HEK293 (cell line): Measurements from ENCODE around the gene SYNM.

Source experiments
- CTCF ChIA-PET: fragments of 350-600 bp; formaldehyde crosslinking; extraction: SDS; loops from one replicate; lab custom pipeline; 2021; ENCODE audit warnings: antibody characterized with exemption; lab: Yijun Ruan, JAX
- POLR2A ChIA-PET: fragments of 300-600 bp; formaldehyde crosslinking; extraction: SDS; loops from one replicate; lab custom pipeline; 2020; ENCODE audit warnings: antibody characterized with exemption, inconsistent platforms; lab: Yijun Ruan, JAX
- H3K27ac ChIP-seq: fragments of 200-500 bp; sonication (Bioruptor generic); 2 replicates; pipeline ENCODE4 v1.5.1; 2014; ENCODE audit warnings: low read depth, low read length, control low read depth, inconsistent platforms; ENCODE audit errors: extremely low read depth
- H3K36me3 ChIP-seq, 2 experiments: fragments of 200-500 bp in 1 of 2; sonication (Bioruptor generic) in 1 of 2; 1 replicate in 1 of 2; 2 replicates in 1 of 2; pipeline ENCODE4 v1.5.1; 2014 to 2017; ENCODE audit warnings: inconsistent platforms in 2 of 2, low read length in 2 of 2; ENCODE audit not compliant: control insufficient read depth in 2 of 2, insufficient read depth in 1 of 2
- H3K4me1 ChIP-seq: fragments of 200-500 bp; sonication (Bioruptor generic); 2 replicates; pipeline ENCODE4 v1.5.1; 2014; ENCODE audit warnings: mild to moderate bottlenecking, low read length, inconsistent platforms; ENCODE audit not compliant: control insufficient read depth, insufficient read depth
- H3K4me3 ChIP-seq: 2 replicates; pipeline ENCODE4 v1.5.1; 2011; ENCODE audit warnings: low read depth, mild to moderate bottlenecking, control low read depth, low read length, moderate library complexity
- H3K9me3 ChIP-seq: fragments of 200-500 bp; sonication (Bioruptor generic); 2 replicates; pipeline ENCODE4 v1.5.1; 2014; ENCODE audit warnings: low read depth, low read length, inconsistent platforms; ENCODE audit not compliant: control insufficient read depth, insufficient read depth
- BCL11B ChIP-seq: fragments of 450-650 bp; formaldehyde crosslinking; IDR thresholded peaks from 2 replicates; pipeline ENCODE4 v1.5.1; 2016; ENCODE audit warnings: low read depth, missing biosample characterization, missing genetic modification characterization
- GFI1B ChIP-seq: fragments of 450-650 bp; formaldehyde crosslinking; IDR thresholded peaks from 2 replicates; pipeline ENCODE4 v1.5.1; 2016; ENCODE audit warnings: missing biosample characterization, missing genetic modification characterization
- KLF10 ChIP-seq: fragments of 450-650 bp; IDR thresholded peaks from 2 replicates; pipeline ENCODE4 v1.5.1; 2018; ENCODE audit warnings: missing biosample characterization, mild to moderate bottlenecking, missing genetic modification characterization
- KLF16 ChIP-seq: fragments of 450-650 bp; formaldehyde crosslinking; IDR thresholded peaks from 2 replicates; pipeline ENCODE4 v1.5.1; 2017; ENCODE audit warnings: missing biosample characterization, missing genetic modification characterization
- SCRT1 ChIP-seq: fragments of 450-650 bp; formaldehyde crosslinking; IDR thresholded peaks from 2 replicates; pipeline ENCODE4 v1.5.1; 2016; ENCODE audit warnings: missing biosample characterization, missing genetic modification characterization, borderline replicate concordance
- SCRT2 ChIP-seq: fragments of 450-650 bp; formaldehyde crosslinking; IDR thresholded peaks from 2 replicates; pipeline ENCODE4 v1.5.1; 2016; ENCODE audit warnings: missing biosample characterization, missing genetic modification characterization
- WT1 ChIP-seq: fragments of 450-650 bp; formaldehyde crosslinking; IDR thresholded peaks from 2 replicates; pipeline ENCODE4 v1.5.1; 2016; ENCODE audit warnings: missing biosample characterization, missing genetic modification characterization
- ZNF121 ChIP-seq: fragments of 450-650 bp; formaldehyde crosslinking; IDR thresholded peaks from 2 replicates; pipeline ENCODE4 v1.5.1; 2016; ENCODE audit warnings: missing biosample characterization, missing genetic modification characterization
- ZNF132 ChIP-seq: fragments of 450-650 bp; formaldehyde crosslinking; IDR thresholded peaks from 2 replicates; pipeline ENCODE4 v1.5.1; 2017; ENCODE audit warnings: missing biosample characterization, missing genetic modification characterization, borderline replicate concordance
- ZNF169 ChIP-seq: fragments of 450-650 bp; formaldehyde crosslinking; IDR thresholded peaks from 2 replicates; pipeline ENCODE4 v1.5.1; 2016; ENCODE audit warnings: missing biosample characterization, missing genetic modification characterization
- ZNF433 ChIP-seq: fragments of 450-650 bp; formaldehyde crosslinking; IDR thresholded peaks from 2 replicates; pipeline ENCODE4 v1.5.1; 2016; ENCODE audit warnings: missing biosample characterization, missing genetic modification characterization, low read depth
- ZNF596 ChIP-seq: fragments of 450-650 bp; IDR thresholded peaks from 2 replicates; pipeline ENCODE4 v1.5.0; 2018; ENCODE audit warnings: missing biosample characterization, mild to moderate bottlenecking, missing genetic modification characterization, moderate library complexity
- ZNF658 ChIP-seq: fragments of 450-650 bp; formaldehyde crosslinking; IDR thresholded peaks from 2 replicates; pipeline ENCODE4; 2016; ENCODE audit warnings: missing biosample characterization, missing genetic modification characterization
- ZNF670 ChIP-seq: fragments of 450-650 bp; formaldehyde crosslinking; IDR thresholded peaks from 2 replicates; pipeline ENCODE4 v1.5.1; 2016; ENCODE audit warnings: missing biosample characterization, missing genetic modification characterization, low read depth
- ZSCAN16 ChIP-seq: fragments of 450-650 bp; formaldehyde crosslinking; IDR thresholded peaks from 2 replicates; pipeline ENCODE4 v1.5.1; 2016; ENCODE audit warnings: missing biosample characterization, missing genetic modification characterization
- TF ChIP-seq, protein P1 (sequence below): fragments of 450-650 bp; formaldehyde crosslinking; IDR thresholded peaks from 2 replicates; pipeline ENCODE4 v1.5.1; 2016; ENCODE audit warnings: missing biosample characterization, missing genetic modification characterization
- TF ChIP-seq, protein P2 (sequence below): fragments of 450-650 bp; formaldehyde crosslinking; IDR thresholded peaks from 2 replicates; pipeline ENCODE4 v1.5.1; 2017; ENCODE audit warnings: missing biosample characterization, missing genetic modification characterization
- TF ChIP-seq, protein P3 (sequence below): fragments of 450-650 bp; formaldehyde crosslinking; IDR thresholded peaks from 2 replicates; pipeline ENCODE4 v1.5.1; 2016; ENCODE audit warnings: missing biosample characterization, missing genetic modification characterization

The SYNM gene

DNA sequence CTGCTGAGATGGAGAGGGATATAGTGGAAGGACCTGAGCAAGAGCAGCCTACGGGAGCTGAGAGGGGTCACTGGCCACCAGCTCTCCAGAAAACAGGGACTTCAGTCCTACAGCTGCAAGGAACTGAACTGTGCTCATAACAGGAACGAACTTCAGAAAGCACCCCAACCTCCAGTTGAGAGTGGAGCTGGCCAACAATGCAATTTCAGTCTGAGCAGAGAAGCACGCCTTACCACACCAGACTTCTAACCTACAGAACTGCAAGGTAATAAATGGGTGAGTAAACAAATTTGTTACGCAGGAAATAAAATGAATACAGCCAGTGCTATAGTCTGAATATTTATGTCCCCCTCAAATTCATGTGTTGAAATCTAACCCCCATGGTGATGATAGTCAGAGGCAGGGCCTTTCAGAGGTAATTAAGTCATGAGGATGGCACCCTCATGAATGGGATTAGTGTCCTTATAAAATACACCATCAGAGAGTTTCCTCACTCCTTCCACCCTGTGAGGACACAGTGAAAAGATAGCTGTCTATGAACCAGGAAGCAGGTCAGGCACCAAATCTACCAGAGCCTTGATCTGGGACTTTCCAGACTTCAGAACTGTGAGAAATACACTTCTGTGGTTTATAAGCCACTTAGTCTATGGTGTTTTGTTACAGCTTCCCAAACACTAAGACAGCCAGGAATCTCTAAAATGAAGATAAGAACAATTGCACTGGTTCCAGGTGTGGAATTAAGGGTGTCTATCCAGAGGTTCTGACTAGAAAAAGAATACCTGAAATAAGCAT lies 58.6 kb downstream of the SYNM start (continued):
- TF ChIP-seq, protein P1, sequence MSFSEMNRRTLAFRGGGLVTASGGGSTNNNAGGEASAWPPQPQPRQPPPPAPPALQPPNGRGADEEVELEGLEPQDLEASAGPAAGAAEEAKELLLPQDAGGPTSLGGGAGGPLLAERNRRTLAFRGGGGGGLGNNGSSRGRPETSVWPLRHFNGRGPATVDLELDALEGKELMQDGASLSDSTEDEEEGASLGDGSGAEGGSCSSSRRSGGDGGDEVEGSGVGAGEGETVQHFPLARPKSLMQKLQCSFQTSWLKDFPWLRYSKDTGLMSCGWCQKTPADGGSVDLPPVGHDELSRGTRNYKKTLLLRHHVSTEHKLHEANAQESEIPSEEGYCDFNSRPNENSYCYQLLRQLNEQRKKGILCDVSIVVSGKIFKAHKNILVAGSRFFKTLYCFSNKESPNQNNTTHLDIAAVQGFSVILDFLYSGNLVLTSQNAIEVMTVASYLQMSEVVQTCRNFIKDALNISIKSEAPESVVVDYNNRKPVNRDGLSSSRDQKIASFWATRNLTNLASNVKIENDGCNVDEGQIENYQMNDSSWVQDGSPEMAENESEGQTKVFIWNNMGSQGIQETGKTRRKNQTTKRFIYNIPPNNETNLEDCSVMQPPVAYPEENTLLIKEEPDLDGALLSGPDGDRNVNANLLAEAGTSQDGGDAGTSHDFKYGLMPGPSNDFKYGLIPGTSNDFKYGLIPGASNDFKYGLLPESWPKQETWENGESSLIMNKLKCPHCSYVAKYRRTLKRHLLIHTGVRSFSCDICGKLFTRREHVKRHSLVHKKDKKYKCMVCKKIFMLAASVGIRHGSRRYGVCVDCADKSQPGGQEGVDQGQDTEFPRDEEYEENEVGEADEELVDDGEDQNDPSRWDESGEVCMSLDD, result no peak
- TF ChIP-seq ZSCAN16 (tag by site-specific recombination), result no peak

DNA sequence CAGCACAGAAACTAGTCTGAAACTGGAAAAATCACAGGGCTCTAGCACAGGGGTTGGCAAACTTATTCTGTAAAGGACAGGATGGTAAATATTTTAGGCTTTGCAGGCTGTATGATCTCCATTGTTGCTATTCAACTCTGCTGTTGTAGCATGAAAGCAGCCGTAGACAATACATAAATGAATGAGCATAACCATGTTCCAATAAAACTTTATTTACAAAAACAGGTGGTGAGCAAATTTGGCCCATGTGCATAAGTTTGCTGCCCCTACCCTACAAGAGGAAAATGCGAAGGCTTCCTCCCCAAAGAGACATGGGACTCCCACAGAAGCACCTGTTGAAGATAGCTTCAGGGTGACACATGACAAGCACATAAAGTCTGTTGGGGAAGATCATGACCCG lies 59.2 kb downstream of the SYNM start:
- H3K4me1 ChIP-seq, result no peaks in the 10 kb centered on the region
- no peak overlapping the region for H3K4me3 ChIP-seq
- ChIA-PET POLR2A (interaction anchor here (1.4 kb wide), 1 partner anchor 59 kb away, joined by 3 read pairs; no protein-coding TSS in a partner anchor), CTCF (interaction anchor here (0.7 kb wide), 1 partner anchor 49 kb away, joined by 3 read pairs; no protein-coding TSS in a partner anchor)
- H3K27ac ChIP-seq, result no peak overlapping the region
- no peaks in the 10 kb centered on the region for H3K9me3 ChIP-seq
- peaks cover 10 to 26% of the 10 kb centered on the region in 2 experiments; a peak in 2 of 3 replicates for H3K36me3 ChIP-seq
- TF ChIP-seq ZNF596 (tag by site-specific recombination) (no peak), WT1 (tag by site-specific recombination) (no peak), ZNF121 (tag by site-specific recombination) (no peak), GFI1B (no peak), BCL11B (tag by site-specific recombination) (no peak), ZNF132 (tag by site-specific recombination) (no peak), ZNF169 (tag by site-specific recombination) (no peak), KLF10 (no peak), ZNF670 (no peak), SCRT2 (tag by site-specific recombination) (peak; percentile 70), SCRT1 (tag by site-specific recombination) (0 out of 2 replicates have a peak, but pooled peaks have one; percentile 28), ZNF658 (no peak), KLF16 (no peak), ZNF433 (tag by site-specific recombination) (no peak)
- TF ChIP-seq, protein P2, sequence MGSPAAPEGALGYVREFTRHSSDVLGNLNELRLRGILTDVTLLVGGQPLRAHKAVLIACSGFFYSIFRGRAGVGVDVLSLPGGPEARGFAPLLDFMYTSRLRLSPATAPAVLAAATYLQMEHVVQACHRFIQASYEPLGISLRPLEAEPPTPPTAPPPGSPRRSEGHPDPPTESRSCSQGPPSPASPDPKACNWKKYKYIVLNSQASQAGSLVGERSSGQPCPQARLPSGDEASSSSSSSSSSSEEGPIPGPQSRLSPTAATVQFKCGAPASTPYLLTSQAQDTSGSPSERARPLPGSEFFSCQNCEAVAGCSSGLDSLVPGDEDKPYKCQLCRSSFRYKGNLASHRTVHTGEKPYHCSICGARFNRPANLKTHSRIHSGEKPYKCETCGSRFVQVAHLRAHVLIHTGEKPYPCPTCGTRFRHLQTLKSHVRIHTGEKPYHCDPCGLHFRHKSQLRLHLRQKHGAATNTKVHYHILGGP (tag by site-specific recombination), result no peak
- TF ChIP-seq, protein P3, sequence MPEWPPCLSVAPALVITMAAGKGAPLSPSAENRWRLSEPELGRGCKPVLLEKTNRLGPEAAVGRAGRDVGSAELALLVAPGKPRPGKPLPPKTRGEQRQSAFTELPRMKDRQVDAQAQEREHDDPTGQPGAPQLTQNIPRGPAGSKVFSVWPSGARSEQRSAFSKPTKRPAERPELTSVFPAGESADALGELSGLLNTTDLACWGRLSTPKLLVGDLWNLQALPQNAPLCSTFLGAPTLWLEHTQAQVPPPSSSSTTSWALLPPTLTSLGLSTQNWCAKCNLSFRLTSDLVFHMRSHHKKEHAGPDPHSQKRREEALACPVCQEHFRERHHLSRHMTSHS, result no peak
